ENCODE results near the gene CSF3R. TPM values are rescaled to one million over a fixed set of nuclear protein-coding genes. Genes with fewer than 3 reads are reported as not detected.

CSF3R gene
- total RNA-seq, 2 experiments from 2014 or later: 0.33 to 0.41 TPM

DNA sequence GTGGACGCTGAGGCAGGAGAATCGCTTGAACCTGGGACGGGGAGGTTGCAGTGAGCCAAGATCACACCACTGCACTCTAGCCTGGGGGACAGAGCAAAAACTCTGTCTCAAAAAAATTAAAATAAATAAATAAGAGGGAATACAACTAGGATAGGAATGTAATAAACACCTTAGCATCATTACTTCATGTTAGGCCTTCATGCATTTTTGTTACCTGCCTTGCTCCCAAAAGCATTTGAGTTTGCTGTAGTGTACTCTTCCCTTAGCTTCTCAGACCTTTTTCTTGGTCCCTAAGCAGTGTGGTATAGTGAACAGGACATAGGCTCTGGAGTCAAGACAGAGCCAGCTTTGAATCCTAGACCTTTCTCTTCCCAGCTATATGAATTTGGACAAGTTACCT lies 29.7 kb downstream of the CSF3R start:
- Mint-ChIP-seq H3K27ac (no peak overlapping the region), H3K27me3 (no peaks in the 10 kb centered on the region), H3K36me3 (ENCODE audit: low read depth) (peaks cover 17% of the 10 kb centered on the region), H3K4me3 (no peak overlapping the region), H3K9me3 (ENCODE audit: low read depth) (no peaks in the 10 kb centered on the region), H3K4me1 (peaks cover 28% of the 10 kb centered on the region)
- intact Hi-C loops (cut with DNase I, micrococcal nuclease): loop anchor here in 1 of 2 experiments (10.0 kb wide), 2 partner anchors 878 to 1258 kb away; partner anchors contain the start of genes SFPQ and TFAP2E
- CTCF ChIA-PET: interaction anchor here (0.8 kb wide), 1 partner anchor 73 kb away, joined by 4 read pairs; no protein-coding TSS in a partner anchor
- ATAC-seq (no peak), DNase-seq (no peak)
- POLR2A ChIA-PET: no interaction called here

DNA sequence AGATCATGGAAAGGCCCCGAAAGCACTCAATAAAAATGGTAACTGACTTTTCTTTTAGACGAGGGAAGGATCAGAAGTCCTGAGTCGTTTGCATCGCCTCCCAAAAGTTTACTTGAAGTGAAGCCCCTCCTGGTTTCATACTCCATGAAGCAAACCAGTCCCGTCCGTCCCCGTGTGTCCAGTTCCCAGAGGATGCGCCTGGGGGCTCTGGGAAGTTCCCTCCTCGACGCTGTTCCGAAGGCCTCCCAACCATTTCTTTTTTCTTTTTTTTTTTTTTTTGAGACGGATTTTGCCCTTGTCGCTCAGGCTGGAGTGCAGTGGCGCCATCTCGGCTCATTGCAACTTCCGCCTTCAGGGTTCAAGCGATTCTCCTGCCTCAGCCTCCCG lies 31.8 kb downstream of the CSF3R start:
- DNase-seq: no peak
- Mint-ChIP-seq H3K27me3 (no peaks in the 10 kb centered on the region), H3K4me3 (peak overlapping the region; percentile 83), H3K36me3 (ENCODE audit: low read depth) (peaks cover 11% of the 10 kb centered on the region), H3K9me3 (ENCODE audit: low read depth) (no peaks in the 10 kb centered on the region), H3K27ac (peak overlapping the region; percentile 83), H3K4me1 (peaks cover 16% of the 10 kb centered on the region)
- intact Hi-C loops (cut with DNase I, micrococcal nuclease): loop anchor here (1.0 to 10.0 kb wide), 8 partner anchors 7 to 1256 kb away; partner anchors contain the start of genes MRPS15 (in 2 of the 2), LSM10 (in 1 of the 2), SFPQ (in 1 of the 2) and TFAP2E (in 1 of the 2)
- ChIA-PET POLR2A (interaction anchor here (0.6 to 2.1 kb wide), 7 partner anchors 8 to 302 kb away, joined by 3 to 10 read pairs (median 4); partner anchors contain the start of genes MRPS15 and TRAPPC3), CTCF (interaction anchor here (0.6 to 2.0 kb wide), 3 partner anchors 108 to 739 kb away, joined by 4 to 5 read pairs (median 4); no protein-coding TSS in a partner anchor)
- no peak for ATAC-seq

DNA sequence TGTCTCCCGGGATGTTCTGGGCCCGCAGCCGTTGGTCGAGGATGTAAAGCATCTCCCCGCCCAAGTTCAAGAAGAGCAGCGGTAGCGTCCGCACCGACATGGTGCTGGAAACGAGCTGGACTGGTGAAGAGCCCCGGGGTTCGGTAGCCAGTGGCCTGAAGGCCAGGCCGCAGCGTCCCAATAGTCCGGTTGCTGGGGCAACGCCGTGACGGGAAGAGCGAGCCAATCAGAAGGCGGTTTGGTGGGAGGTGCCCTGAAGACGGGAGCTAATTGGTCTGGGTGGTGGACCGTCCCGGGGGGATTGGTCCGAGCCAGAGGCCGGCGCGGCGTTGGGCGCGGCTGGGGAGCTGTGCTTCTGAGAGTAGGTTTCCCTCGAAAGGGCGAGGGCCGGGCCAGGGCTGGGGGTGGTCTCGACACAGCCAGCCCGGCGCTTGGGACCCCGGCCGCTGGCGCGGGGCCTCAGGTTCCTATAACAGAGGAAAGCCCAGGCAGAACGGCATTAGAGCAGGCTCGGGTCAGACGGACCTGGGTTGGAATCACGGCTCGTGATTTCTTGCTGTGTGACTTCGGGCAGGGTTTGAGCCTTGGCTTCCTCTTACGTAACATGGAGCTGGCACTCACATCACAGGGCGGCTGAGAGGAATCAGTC lies 32.3 kb downstream of the CSF3R start, which contains the start of gene OSCP1:
Gene OSCP1, minus strand, starts transcription at position 182 of the 649 bp plus-strand sequence. Its CDS starts 82 bp downstream, at position 100.
- ATAC-seq (peak; percentile 98), DNase-seq (peak; percentile 91)
- H3K27ac Mint-ChIP-seq: peak within 1 kb of the TSS; percentile 83
- intact Hi-C loops (cut with DNase I, micrococcal nuclease): loop anchor here (1.0 to 10.0 kb wide), 8 partner anchors 8 to 1256 kb away; partner anchors contain the start of genes MRPS15 (in 2 of the 2), LSM10 (in 1 of the 2), SFPQ (in 1 of the 2) and TFAP2E (in 1 of the 2)
- ChIA-PET POLR2A (interaction anchor here (0.6 to 2.1 kb wide), 6 partner anchors 9 to 301 kb away, joined by 3 to 10 read pairs (median 4); partner anchors contain the start of genes MRPS15 and TRAPPC3), CTCF (interaction anchor here (0.6 to 2.0 kb wide), 3 partner anchors 107 to 738 kb away, joined by 4 to 5 read pairs (median 4); no protein-coding TSS in a partner anchor)
- no peaks in the 10 kb centered on the region for H3K9me3 Mint-ChIP-seq (ENCODE audit: low read depth)
- peaks cover 7% of the 10 kb centered on the region for H3K36me3 Mint-ChIP-seq (ENCODE audit: low read depth)
- peak within 1 kb of the TSS; percentile 83 for H3K4me3 Mint-ChIP-seq
- H3K4me1 Mint-ChIP-seq: peaks cover 16% of the 10 kb centered on the region
- H3K27me3 Mint-ChIP-seq: no peaks in the 10 kb centered on the region

DNA sequence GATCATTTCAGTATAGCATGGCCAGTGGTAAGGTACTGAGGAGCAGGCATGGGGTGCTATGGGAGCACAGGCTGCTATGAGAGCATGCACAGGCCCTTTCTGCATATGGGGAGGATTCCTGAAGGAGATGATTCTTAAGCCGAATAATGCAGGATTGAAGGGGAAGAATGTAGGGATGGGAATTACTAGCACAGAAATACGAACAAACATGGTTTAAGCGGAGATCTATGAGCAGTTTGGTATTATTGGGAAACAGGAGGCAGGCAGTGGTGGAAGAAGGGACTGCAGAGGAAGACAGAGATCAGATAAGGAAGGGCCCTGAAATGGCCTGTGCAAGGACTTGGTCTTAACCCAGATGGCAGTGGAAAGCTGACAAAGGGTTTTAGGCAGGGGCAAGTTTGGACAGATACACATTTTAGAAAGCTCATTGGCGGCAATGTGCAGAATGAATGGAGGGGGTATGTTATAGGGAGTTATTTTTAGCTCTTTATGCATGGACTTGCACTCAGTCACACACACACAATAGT lies 34.1 kb downstream of the CSF3R start:
- DNase-seq (no peak), ATAC-seq (no peak)
- Mint-ChIP-seq H3K27me3 (no peaks in the 10 kb centered on the region), H3K4me3 (no peak overlapping the region), H3K36me3 (ENCODE audit: low read depth) (no peaks in the 10 kb centered on the region), H3K4me1 (peaks cover 16% of the 10 kb centered on the region), H3K27ac (no peak overlapping the region), H3K9me3 (ENCODE audit: low read depth) (no peaks in the 10 kb centered on the region)
- intact Hi-C loops (cut with DNase I, micrococcal nuclease): no loop called here
- CTCF ChIA-PET: interaction anchor here (0.6 kb wide), 1 partner anchor 1411 kb away, joined by 3 read pairs; the partner anchor contains the start of gene MTF1
- POLR2A ChIA-PET: no interaction called here

DNA sequence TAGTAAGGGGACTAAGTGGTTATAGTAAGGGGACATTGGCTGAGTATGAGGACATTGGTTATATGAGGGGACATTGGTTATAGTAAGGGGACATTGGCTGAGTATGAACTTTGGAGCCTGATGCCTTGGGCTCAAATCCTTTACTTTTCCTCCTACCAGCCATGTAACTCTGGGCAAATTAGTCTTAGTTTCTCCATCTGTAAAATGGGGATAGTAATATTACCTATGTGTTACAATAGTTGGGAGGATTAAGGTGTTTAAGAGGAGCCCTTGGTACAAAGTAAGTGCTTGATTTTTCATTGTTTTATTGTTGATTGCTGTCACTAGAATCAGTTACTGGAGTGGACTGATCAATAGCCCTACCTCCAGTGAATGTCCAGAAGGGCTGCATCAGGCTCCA lies 35.3 kb downstream of the CSF3R start:
- intact Hi-C loops (cut with DNase I, micrococcal nuclease): no loop called here
- no peak for ATAC-seq

GRCh38 chr1:36446746-36447145 lies 36.0 kb downstream of the CSF3R start:
- no peaks in the 10 kb centered on the region for H3K36me3 Mint-ChIP-seq (ENCODE audit: low read depth)
- H3K9me3 Mint-ChIP-seq (ENCODE audit: low read depth): no peaks in the 10 kb centered on the region
- ATAC-seq (no peak), DNase-seq (no peak)
- H3K4me1 Mint-ChIP-seq: peaks cover 16% of the 10 kb centered on the region
- H3K4me3 Mint-ChIP-seq: no peak overlapping the region
- ChIA-PET CTCF (interaction anchor here (0.6 to 0.8 kb wide), 2 partner anchors 21 to 144 kb away, joined by 3 to 5 read pairs; no protein-coding TSS in a partner anchor), POLR2A (no interaction called here)
- intact Hi-C loops (cut with DNase I, micrococcal nuclease): no loop called here
- H3K27ac Mint-ChIP-seq: no peak overlapping the region
- no peaks in the 10 kb centered on the region for H3K27me3 Mint-ChIP-seq

More for the DNA sequence above, 35.3 kb downstream of the CSF3R start:
- H3K4me3 Mint-ChIP-seq: no peak overlapping the region
- DNase-seq: no peak
- H3K27ac Mint-ChIP-seq: no peak overlapping the region
- ChIA-PET POLR2A (no interaction called here), CTCF (no interaction called here)
- H3K27me3 Mint-ChIP-seq: no peaks in the 10 kb centered on the region
- H3K4me1 Mint-ChIP-seq: peaks cover 16% of the 10 kb centered on the region
- no peaks in the 10 kb centered on the region for H3K9me3 Mint-ChIP-seq (ENCODE audit: low read depth)
- H3K36me3 Mint-ChIP-seq (ENCODE audit: low read depth): no peaks in the 10 kb centered on the region

DNA sequence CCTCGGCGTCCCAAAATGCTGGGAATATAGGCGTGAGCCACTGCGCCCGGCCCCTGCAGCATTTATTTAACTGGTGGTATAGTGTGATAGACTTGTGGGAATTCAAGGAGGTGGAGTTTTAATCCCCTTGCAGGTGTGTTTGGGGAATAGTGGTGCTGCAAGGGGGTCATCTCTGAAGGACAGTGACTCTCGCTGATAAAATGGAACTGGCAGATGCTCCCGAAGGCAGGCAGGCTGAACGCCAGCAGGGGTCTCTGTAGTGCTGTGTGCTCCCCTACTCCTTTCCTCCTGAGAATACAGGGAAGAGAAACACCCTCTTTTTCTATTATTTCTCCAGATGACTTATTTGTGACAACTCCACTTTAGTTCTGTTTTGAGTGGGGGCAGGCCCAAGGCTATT lies 36.4 kb downstream of the CSF3R start:
- ATAC-seq: peak; percentile 18
- ChIA-PET CTCF (interaction anchor here (0.6 to 0.8 kb wide), 3 partner anchors 20 to 1636 kb away, joined by 3 to 5 read pairs (median 3); no protein-coding TSS in a partner anchor), POLR2A (no interaction called here)
- intact Hi-C loops (cut with DNase I, micrococcal nuclease): no loop called here
- Mint-ChIP-seq H3K4me3 (no peak overlapping the region), H3K27ac (no peak overlapping the region), H3K4me1 (peaks cover 12% of the 10 kb centered on the region), H3K36me3 (ENCODE audit: low read depth) (no peaks in the 10 kb centered on the region), H3K27me3 (no peaks in the 10 kb centered on the region), H3K9me3 (ENCODE audit: low read depth) (no peaks in the 10 kb centered on the region)
- peak; percentile 61 for DNase-seq

- intact Hi-C loops (cut with DNase I, micrococcal nuclease): no loop called here
- ChIA-PET CTCF (interaction anchor here (0.9 kb wide), 1 partner anchor 8 kb away, joined by 3 read pairs; no protein-coding TSS in a partner anchor), POLR2A (no interaction called here)
- Mint-ChIP-seq H3K4me3 (no peak overlapping the region), H3K27ac (no peak overlapping the region), H3K4me1 (peaks cover 3% of the 10 kb centered on the region), H3K9me3 (ENCODE audit: low read depth) (no peaks in the 10 kb centered on the region), H3K27me3 (no peaks in the 10 kb centered on the region), H3K36me3 (ENCODE audit: low read depth) (no peaks in the 10 kb centered on the region)
- no peak for ATAC-seq
- DNase-seq: no peak
Measured at GRCh38 chr1:36443297-36443696, 39.4 kb downstream of the CSF3R start.

DNA sequence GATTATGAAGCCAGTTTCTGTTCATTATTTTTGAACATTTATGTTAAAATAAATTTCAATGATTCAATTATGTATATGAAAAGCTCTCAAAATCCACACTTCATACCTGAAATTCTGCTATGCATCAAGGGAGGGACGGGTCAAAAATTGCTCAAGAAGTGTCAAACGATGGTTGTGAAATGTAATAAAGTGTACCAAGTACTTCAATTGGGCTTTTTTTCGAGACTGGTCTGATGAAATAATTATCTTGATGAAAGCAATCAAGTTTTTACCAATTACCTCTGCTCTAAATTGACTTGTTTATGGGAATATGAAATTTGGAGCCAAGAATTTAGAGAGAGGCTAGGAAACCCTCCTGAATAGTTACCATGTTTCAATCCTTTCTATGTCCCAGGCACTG lies 40.4 kb downstream of the CSF3R start:
- POLR2A ChIA-PET: no interaction called here
- intact Hi-C loops (cut with DNase I, micrococcal nuclease): no loop called here

GRCh38 chr1:36440646-36441045 lies 42.1 kb downstream of the CSF3R start:
- Mint-ChIP-seq H3K4me3 (no peak overlapping the region), H3K27ac (no peak overlapping the region), H3K4me1 (no peaks in the 10 kb centered on the region), H3K36me3 (ENCODE audit: low read depth) (no peaks in the 10 kb centered on the region), H3K27me3 (no peaks in the 10 kb centered on the region), H3K9me3 (ENCODE audit: low read depth) (no peaks in the 10 kb centered on the region)
- ATAC-seq (no peak), DNase-seq (no peak)
- POLR2A ChIA-PET: no interaction called here
- intact Hi-C loops (cut with DNase I, micrococcal nuclease): no loop called here
- CTCF ChIA-PET: no interaction called here

More for the DNA sequence above, 40.4 kb downstream of the CSF3R start:
- CTCF ChIA-PET: no interaction called here
- Mint-ChIP-seq H3K27me3 (no peaks in the 10 kb centered on the region), H3K9me3 (ENCODE audit: low read depth) (no peaks in the 10 kb centered on the region), H3K4me1 (peaks cover 3% of the 10 kb centered on the region), H3K27ac (no peak overlapping the region), H3K36me3 (ENCODE audit: low read depth) (no peaks in the 10 kb centered on the region), H3K4me3 (no peak overlapping the region)
- no peak for ATAC-seq
- DNase-seq: no peak

- no peak for ATAC-seq
- intact Hi-C loops (cut with DNase I, micrococcal nuclease): no loop called here
- H3K27me3 Mint-ChIP-seq: no peaks in the 10 kb centered on the region
- H3K27ac Mint-ChIP-seq: no peak overlapping the region
- no peaks in the 10 kb centered on the region for H3K4me1 Mint-ChIP-seq
- DNase-seq: no peak
- ChIA-PET POLR2A (no interaction called here), CTCF (no interaction called here)
- no peaks in the 10 kb centered on the region for H3K9me3 Mint-ChIP-seq (ENCODE audit: low read depth)
- no peak overlapping the region for H3K4me3 Mint-ChIP-seq
- no peaks in the 10 kb centered on the region for H3K36me3 Mint-ChIP-seq (ENCODE audit: low read depth)
Measured at GRCh38 chr1:36440044-36440443, 42.7 kb downstream of the CSF3R start.
